ENCODE measurements around the gene STATH.

Gene STATH

DNA sequence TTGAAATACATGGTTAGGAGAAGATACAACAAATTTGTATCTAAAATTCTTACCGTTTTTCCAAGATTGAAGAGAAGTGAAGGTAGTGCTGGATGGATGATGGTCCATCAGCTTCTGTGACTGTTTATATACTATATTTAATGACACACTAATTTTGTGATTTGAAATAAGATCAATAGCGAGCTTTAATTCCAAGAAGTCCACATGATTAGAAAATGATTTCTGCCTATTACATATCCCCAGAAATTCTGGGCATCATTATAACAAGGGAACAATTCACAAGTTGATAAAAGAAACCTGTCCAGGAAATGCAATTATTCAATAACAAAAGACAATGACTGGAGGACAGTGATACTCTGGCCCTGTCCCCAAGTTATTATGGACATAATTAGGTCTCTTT, 30.1 kb upstream of the STATH start, which contains the start of gene CSN2:
Gene CSN2 (minus strand): TSS at position 101 of the 400 bp plus-strand sequence. CDS start 4,733 bp downstream, outside the sequence.
- TF ChIP-seq EZH2phosphoT487 (conservative IDR thresholded peaks at IDR 0.05; ENCODE audit: low read length) (no peak), CTCF (IDR thresholded peaks at IDR 0.05; ENCODE audit: insufficient read depth, low read length, poor library complexity, severe bottlenecking) (no peak)
- Histone ChIP-seq H4K20me1 (ENCODE audit: low read depth, low read length) (no peaks in the 10 kb centered on the region), H3K27ac (ENCODE audit: low read depth, low read length) (no peak within 1 kb of the TSS), H3F3A (ENCODE audit: insufficient read depth) (no peaks in the 10 kb centered on the region), H2AFZ (ENCODE audit: low read depth, low read length, severe bottlenecking) (no peak within 1 kb of the TSS), H3K36me3 (ENCODE audit: low read length) (no peaks in the 10 kb centered on the region), H3K9ac (ENCODE audit: low read length) (no peak within 1 kb of the TSS), H3K4me3 (ENCODE audit: insufficient read depth, low read length, poor library complexity, severe bottlenecking) (no peak within 1 kb of the TSS), H3K4me2 (ENCODE audit: low read depth, low read length, poor library complexity, severe bottlenecking) (no peak within 1 kb of the TSS), H3K9me2 (replicated peaks; ENCODE audit: insufficient read depth, low read length) (no peaks in the 10 kb centered on the region), H3K79me2 (ENCODE audit: insufficient read depth, low read length) (no peaks in the 10 kb centered on the region), H3K9me3 (ENCODE audit: insufficient read depth, low read length) (no peaks in the 10 kb centered on the region), H3K27me3 (ENCODE audit: low read length) (no peaks in the 10 kb centered on the region)

DNA sequence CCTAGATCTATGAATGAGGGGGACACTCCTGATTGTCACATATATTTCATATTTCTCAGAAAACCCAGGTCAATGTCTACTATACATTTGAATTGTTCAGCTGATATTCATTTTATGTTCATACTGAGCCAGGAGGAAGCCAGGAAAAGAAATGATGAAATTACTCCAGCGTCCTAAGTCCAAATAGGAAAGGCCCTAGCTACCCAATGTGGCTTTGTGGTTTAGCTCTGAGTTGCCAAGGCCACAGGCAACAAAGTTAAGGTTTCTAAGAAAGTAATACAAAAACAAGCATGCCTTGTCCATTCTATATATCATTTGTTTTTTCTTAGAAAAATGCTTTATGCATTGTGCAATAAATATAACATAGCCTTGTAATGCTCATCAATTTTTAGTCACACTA, 25.7 kb upstream of the STATH start:
- Histone ChIP-seq H3K9me2 (replicated peaks; ENCODE audit: insufficient read depth, low read length) (no peaks in the 10 kb centered on the region), H3K27ac (ENCODE audit: low read depth, low read length) (no peak overlapping the region), H3K79me2 (ENCODE audit: insufficient read depth, low read length) (no peaks in the 10 kb centered on the region), H3K4me3 (ENCODE audit: insufficient read depth, low read length, poor library complexity, severe bottlenecking) (no peak overlapping the region), H4K20me1 (ENCODE audit: low read depth, low read length) (no peaks in the 10 kb centered on the region), H3K9ac (ENCODE audit: low read length) (no peak overlapping the region), H3F3A (ENCODE audit: insufficient read depth) (no peaks in the 10 kb centered on the region), H3K36me3 (ENCODE audit: low read length) (no peaks in the 10 kb centered on the region), H3K4me2 (ENCODE audit: low read depth, low read length, poor library complexity, severe bottlenecking) (no peak overlapping the region), H3K9me3 (ENCODE audit: insufficient read depth, low read length) (no peaks in the 10 kb centered on the region), H3K27me3 (ENCODE audit: low read length) (no peaks in the 10 kb centered on the region), H2AFZ (ENCODE audit: low read depth, low read length, severe bottlenecking) (no peak overlapping the region)
- no peak for TF ChIP-seq EZH2phosphoT487 (conservative IDR thresholded peaks at IDR 0.05; ENCODE audit: low read length)
- no peak for TF ChIP-seq CTCF (IDR thresholded peaks at IDR 0.05; ENCODE audit: insufficient read depth, low read length, poor library complexity, severe bottlenecking)

DNA sequence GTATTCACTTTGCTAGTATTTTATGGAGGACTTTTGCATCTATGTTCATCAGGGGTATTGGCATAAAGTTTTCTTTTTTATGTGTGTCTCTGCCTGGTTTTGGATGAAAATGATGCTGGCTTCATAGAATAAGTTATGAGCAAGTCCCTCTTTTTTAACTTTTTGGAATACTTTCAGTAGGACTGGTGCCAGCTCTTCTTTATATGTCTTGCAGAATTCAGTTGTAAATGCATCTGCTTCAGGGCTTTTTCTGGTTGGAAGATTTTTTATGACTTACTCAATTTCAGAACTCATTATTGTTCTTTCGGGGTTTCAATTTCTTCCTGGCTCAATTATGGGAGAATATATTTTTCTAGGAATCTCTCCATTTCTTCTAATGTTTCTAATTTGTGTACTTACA, 21.1 kb upstream of the STATH start:
- H3K27me3 ChIP-seq (ENCODE audit: low read length): no peaks in the 10 kb centered on the region
- no peak overlapping the region for H3K9ac ChIP-seq (ENCODE audit: low read length)
- no peaks in the 10 kb centered on the region for H3F3A ChIP-seq (ENCODE audit: insufficient read depth)
- H3K9me2 ChIP-seq (replicated peaks; ENCODE audit: insufficient read depth, low read length): no peaks in the 10 kb centered on the region
- no peaks in the 10 kb centered on the region for H4K20me1 ChIP-seq (ENCODE audit: low read depth, low read length)
- H2AFZ ChIP-seq (ENCODE audit: low read depth, low read length, severe bottlenecking): no peak overlapping the region
- no peak for TF ChIP-seq CTCF (IDR thresholded peaks at IDR 0.05; ENCODE audit: insufficient read depth, low read length, poor library complexity, severe bottlenecking)
- no peak for TF ChIP-seq EZH2phosphoT487 (conservative IDR thresholded peaks at IDR 0.05; ENCODE audit: low read length)
- H3K79me2 ChIP-seq (ENCODE audit: insufficient read depth, low read length): no peaks in the 10 kb centered on the region
- H3K36me3 ChIP-seq (ENCODE audit: low read length): no peaks in the 10 kb centered on the region
- no peak overlapping the region for H3K4me2 ChIP-seq (ENCODE audit: low read depth, low read length, poor library complexity, severe bottlenecking)
- no peak overlapping the region for H3K4me3 ChIP-seq (ENCODE audit: insufficient read depth, low read length, poor library complexity, severe bottlenecking)
- H3K27ac ChIP-seq (ENCODE audit: low read depth, low read length): no peak overlapping the region
- no peaks in the 10 kb centered on the region for H3K9me3 ChIP-seq (ENCODE audit: insufficient read depth, low read length)
